Right kidney (tissue), 1 donor: ENCODE measurements around the gene WWC1.
"Not testable (repeated sequence)": the region's sequence is repeated elsewhere in the genome, so short reads cannot be mapped to it uniquely, and the experiment has no call there.

Experiments used
- DNase-seq: peaks from one replicate; pipeline ENCODE4 v3.0.0-alpha.2; 2016

Gene WWC1

GRCh38 chr5:168409591-168410458 is 118.4 kb downstream of the WWC1 start:
- DNase-seq: no peak

GRCh38 chr5:168411871-168412270 is 120.4 kb downstream of the WWC1 start:
- no peak for DNase-seq

GRCh38 chr5:168413062-168413461 is 121.6 kb downstream of the WWC1 start:
- DNase-seq: no peak

- no peak for DNase-seq
Observed at GRCh38 chr5:168413596-168413995, 122.2 kb downstream of the WWC1 start.

GRCh38 chr5:168415401-168415800 is 124.0 kb downstream of the WWC1 start:
- DNase-seq: no peak

- DNase-seq: no peak
Observed at GRCh38 chr5:168415971-168416370, 124.5 kb downstream of the WWC1 start.

- no peak for DNase-seq
Observed at GRCh38 chr5:168417731-168418429, 126.4 kb downstream of the WWC1 start.

GRCh38 chr5:168420461-168420860 is 129.0 kb downstream of the WWC1 start:
- no peak for DNase-seq

- DNase-seq: no peak
Observed at GRCh38 chr5:168422431-168422830, 131.0 kb downstream of the WWC1 start.

- no peak for DNase-seq
Observed at GRCh38 chr5:168423478-168423877, 132.0 kb downstream of the WWC1 start.

GRCh38 chr5:168423971-168424370 is 132.5 kb downstream of the WWC1 start:
- no peak for DNase-seq

GRCh38 chr5:168424594-168425323 is 133.3 kb downstream of the WWC1 start:
- DNase-seq: no peak

GRCh38 chr5:168426007-168426863 is 134.8 kb downstream of the WWC1 start:
- no peak for DNase-seq

GRCh38 chr5:168426864-168427172 is 135.4 kb downstream of the WWC1 start:
- DNase-seq: no peak

- DNase-seq: no peak
Observed at GRCh38 chr5:168427224-168427623, 135.8 kb downstream of the WWC1 start.

- DNase-seq: no peak
Observed at GRCh38 chr5:168428552-168428951, 137.1 kb downstream of the WWC1 start.

GRCh38 chr5:168430296-168430695 is 138.9 kb downstream of the WWC1 start:
- DNase-seq: no peak

GRCh38 chr5:168432903-168433302 is 141.5 kb downstream of the WWC1 start:
- no peak for DNase-seq

- DNase-seq: no peak
Observed at GRCh38 chr5:168434001-168434400, 142.6 kb downstream of the WWC1 start.

GRCh38 chr5:168434746-168435321 is 143.4 kb downstream of the WWC1 start:
- DNase-seq: no peak

GRCh38 chr5:168435340-168435739 is 143.9 kb downstream of the WWC1 start:
- not testable (repeated sequence) for DNase-seq

- no peak for DNase-seq
Observed at GRCh38 chr5:168438349-168438748, 146.9 kb downstream of the WWC1 start.
